ENCODE data around the gene ARPC1B. TPM values are rescaled to one million over a fixed set of nuclear protein-coding genes. Genes with fewer than 3 reads are reported as not detected.

Gene ARPC1B
- total RNA-seq, 1 donor from 2014 or later: 124 TPM

DNA sequence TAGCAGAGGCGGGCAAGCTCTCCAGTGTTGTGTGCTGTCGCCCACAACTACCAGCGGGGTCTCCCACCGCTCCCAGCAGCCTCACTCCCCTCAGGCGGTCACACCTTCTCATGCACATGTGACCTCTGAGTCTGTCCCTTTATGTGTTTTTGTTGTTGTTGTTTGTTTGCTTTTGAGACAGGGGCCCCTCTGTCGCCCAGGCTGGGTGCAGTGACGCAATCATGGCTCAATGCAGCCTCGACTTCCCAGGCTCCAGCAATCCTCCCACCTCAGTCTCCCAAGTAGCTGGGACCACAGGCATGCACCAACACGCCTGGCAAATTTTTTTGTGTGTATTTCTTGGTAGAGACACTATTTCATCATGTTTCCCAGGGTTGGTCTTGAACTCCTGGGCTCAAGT lies 65.7 kb downstream of the ARPC1B start:
- peak overlapping the region; percentile 58 for H3K27ac Mint-ChIP-seq (ENCODE audit: unreplicated experiment)
- no peaks in the 10 kb centered on the region for H3K9me3 Mint-ChIP-seq (ENCODE audit: unreplicated experiment)

More for the DNA sequence above, 65.7 kb downstream of the ARPC1B start:
- Mint-ChIP-seq H3K27me3 (ENCODE audit: unreplicated experiment) (peaks cover 7% of the 10 kb centered on the region), H3K4me3 (ENCODE audit: unreplicated experiment) (peak overlapping the region; percentile 98), H3K36me3 (ENCODE audit: low read depth, unreplicated experiment) (peaks cover 23% of the 10 kb centered on the region), H3K4me1 (ENCODE audit: unreplicated experiment) (peaks cover 17% of the 10 kb centered on the region)
- TF ChIP-seq, protein P1, sequence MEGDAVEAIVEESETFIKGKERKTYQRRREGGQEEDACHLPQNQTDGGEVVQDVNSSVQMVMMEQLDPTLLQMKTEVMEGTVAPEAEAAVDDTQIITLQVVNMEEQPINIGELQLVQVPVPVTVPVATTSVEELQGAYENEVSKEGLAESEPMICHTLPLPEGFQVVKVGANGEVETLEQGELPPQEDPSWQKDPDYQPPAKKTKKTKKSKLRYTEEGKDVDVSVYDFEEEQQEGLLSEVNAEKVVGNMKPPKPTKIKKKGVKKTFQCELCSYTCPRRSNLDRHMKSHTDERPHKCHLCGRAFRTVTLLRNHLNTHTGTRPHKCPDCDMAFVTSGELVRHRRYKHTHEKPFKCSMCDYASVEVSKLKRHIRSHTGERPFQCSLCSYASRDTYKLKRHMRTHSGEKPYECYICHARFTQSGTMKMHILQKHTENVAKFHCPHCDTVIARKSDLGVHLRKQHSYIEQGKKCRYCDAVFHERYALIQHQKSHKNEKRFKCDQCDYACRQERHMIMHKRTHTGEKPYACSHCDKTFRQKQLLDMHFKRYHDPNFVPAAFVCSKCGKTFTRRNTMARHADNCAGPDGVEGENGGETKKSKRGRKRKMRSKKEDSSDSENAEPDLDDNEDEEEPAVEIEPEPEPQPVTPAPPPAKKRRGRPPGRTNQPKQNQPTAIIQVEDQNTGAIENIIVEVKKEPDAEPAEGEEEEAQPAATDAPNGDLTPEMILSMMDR (IDR thresholded peaks at IDR 0.05; ENCODE audit: unreplicated experiment): no peak
- no peak for DNase-seq (ENCODE audit: low spot score)

Other genes starting within 250 kb of the ARPC1B start
- 32.5 TPM for gene SMURF1, start 230.6 kb upstream of the ARPC1B start, total RNA-seq (ENCODE audit: unreplicated experiment)
- not detected for gene KPNA7, start 166.6 kb upstream of the ARPC1B start, total RNA-seq (ENCODE audit: unreplicated experiment)
- not detected for gene MYH16, start 101.9 kb upstream of the ARPC1B start, total RNA-seq (ENCODE audit: unreplicated experiment)
- gene ARPC1A, start 48.8 kb upstream of the ARPC1B start, total RNA-seq (ENCODE audit: unreplicated experiment): 196 TPM
- gene PDAP1, start 33.9 kb downstream of the ARPC1B start, total RNA-seq (ENCODE audit: unreplicated experiment): 107 TPM
- gene BUD31, start 34.2 kb downstream of the ARPC1B start, total RNA-seq (ENCODE audit: unreplicated experiment): 73.4 TPM
- gene PTCD1, start 64.1 kb downstream of the ARPC1B start, total RNA-seq (ENCODE audit: unreplicated experiment): 7.1 TPM
- gene CPSF4, start 64.2 kb downstream of the ARPC1B start, total RNA-seq (ENCODE audit: unreplicated experiment): 40.5 TPM
- 281 TPM for gene ATP5MF, start 91.4 kb downstream of the ARPC1B start, total RNA-seq (ENCODE audit: unreplicated experiment)
- 17.1 TPM for gene ZNF789, start 98.2 kb downstream of the ARPC1B start, total RNA-seq (ENCODE audit: unreplicated experiment)
- gene ZNF394, start 125.6 kb downstream of the ARPC1B start, total RNA-seq (ENCODE audit: unreplicated experiment): 24.6 TPM
- 17.8 TPM for gene ZKSCAN5, start 129.9 kb downstream of the ARPC1B start, total RNA-seq (ENCODE audit: unreplicated experiment)
- gene FAM200A, start 177.4 kb downstream of the ARPC1B start, total RNA-seq (ENCODE audit: unreplicated experiment): 6.8 TPM
- 36.3 TPM for gene ZNF655, start 183.9 kb downstream of the ARPC1B start, total RNA-seq (ENCODE audit: unreplicated experiment)
- gene TMEM225B, start 223.5 kb downstream of the ARPC1B start, total RNA-seq (ENCODE audit: unreplicated experiment): 0.46 TPM
- 23.8 TPM for gene ZSCAN25, start 242.2 kb downstream of the ARPC1B start, total RNA-seq (ENCODE audit: unreplicated experiment)